Uterus (tissue), 4 donors: ENCODE measurements around the gene STXBP5. TPM values are rescaled to one million over a fixed set of nuclear protein-coding genes. Genes with fewer than 3 reads are reported as not detected.

Source experiments
- DNase-seq, 2 donors: peaks; one replicate each; pipeline ENCODE4 v3.0.0-alpha.2; 2019 to 2020
- H3K27ac ChIP-seq, 2 donors: fragments of 200-600 bp; sonication (generic); 1 replicate in 1 of 2; 2 replicates in 1 of 2; pipeline ENCODE4 v1.5.1; 2016 to 2018
- H3K27me3 ChIP-seq, 2 donors: fragments of 200-600 bp; sonication (generic); one replicate each; pipeline ENCODE4 v1.5.1; 2018 to 2019; ENCODE audit warnings: control low read depth in 1 of 2
- H3K36me3 ChIP-seq, 2 donors: fragments of 200-600 bp; sonication (generic); one replicate each; pipeline ENCODE4 v1.5.1; 2019; ENCODE audit warnings: control low read depth in 1 of 2
- H3K4me1 ChIP-seq, 2 donors: fragments of 200-600 bp; sonication (generic); one replicate each; pipeline ENCODE4 v1.5.1; 2018 to 2019; ENCODE audit warnings: control low read depth in 1 of 2
- H3K4me3 ChIP-seq, 2 donors: fragments of 200-600 bp; sonication (generic); 1 replicate in 1 of 2; 2 replicates in 1 of 2; pipeline ENCODE4 v1.5.1; 2018 to 2019; ENCODE audit warnings: mild to moderate bottlenecking in 1 of 2
- H3K9me3 ChIP-seq, 2 donors: fragments of 200-600 bp; sonication (generic); one replicate each; pipeline ENCODE4 v1.5.1; 2019; ENCODE audit warnings: control low read depth in 1 of 2
- POLR2A ChIP-seq, 2 donors: fragments of 450-650 bp; IDR thresholded peaks; one replicate each; pipeline ENCODE4 v1.6.1; 2016; ENCODE audit warnings: antibody characterized with exemption in 2 of 2, mild to moderate bottlenecking in 1 of 2, moderate library complexity in 1 of 2
- intact Hi-C: fragments of 100-400 bp; cut with DNase I; formaldehyde crosslinking; loops from one replicate; pipeline ENCODE4 v1.15.1; 2023; ENCODE audit warnings: low total_unique reads
- total RNA-seq, 4 donors: library from RNA; depleted of rRNA in 3 of 4; stranded (reverse); fragments of >200 nt in 3 of 4; gene quantifications; one replicate each; pipeline versions ENCODE4 v1.1.0 to v1.2.4, GENCODE V29; 2014 to 2023
- TF ChIP-seq, protein P1 (sequence below), 4 experiments: fragments of 200-600 bp in 2 of 4; fragments of 450-650 bp in 2 of 4; sonication (generic) in 2 of 4; IDR thresholded peaks; one replicate each; pipeline ENCODE4 v1.5.1; 2016 to 2019; ENCODE audit warnings: antibody characterized with exemption in 4 of 4, mild to moderate bottlenecking in 2 of 4, moderate library complexity in 1 of 4
- donor health status: DM: yes; HTN: yes; CAD: no.

The STXBP5 gene
- total RNA-seq, 4 donors from 2014 or later = 28.9 to 80.2 (median 36.9) TPM

DNA sequence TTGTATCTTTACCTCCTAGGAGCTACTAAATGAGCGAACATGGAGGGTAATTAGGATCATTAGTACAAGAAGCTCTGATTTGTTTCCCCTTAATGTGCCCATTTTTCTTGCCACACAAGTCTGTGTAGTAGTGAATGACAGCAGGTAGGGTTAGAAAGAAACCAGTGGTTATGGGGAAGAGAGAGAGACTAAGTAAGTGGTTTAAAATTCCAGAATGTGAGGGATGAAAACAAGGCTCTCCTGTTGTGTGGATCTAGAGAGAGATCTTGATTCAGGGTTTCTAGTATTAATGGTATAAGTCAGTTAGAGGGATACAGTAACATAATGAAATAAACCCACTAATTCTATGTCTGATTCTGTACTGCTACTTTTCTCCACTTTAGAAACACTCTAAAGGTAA, 22.7 kb downstream of the STXBP5 start:
- Histone ChIP-seq H3K4me1 (no peaks in the 10 kb centered on the region), H3K9me3 (no peaks in the 10 kb centered on the region), H3K27me3 (no peaks in the 10 kb centered on the region), H3K27ac (no peak overlapping the region), H3K36me3 (no peaks in the 10 kb centered on the region), H3K4me3 (no peak overlapping the region)
- intact Hi-C loops = no loop called here
- no peak for DNase-seq
- no peak for TF ChIP-seq POLR2A (IDR thresholded peaks at IDR 0.05)
- TF ChIP-seq, protein P1, sequence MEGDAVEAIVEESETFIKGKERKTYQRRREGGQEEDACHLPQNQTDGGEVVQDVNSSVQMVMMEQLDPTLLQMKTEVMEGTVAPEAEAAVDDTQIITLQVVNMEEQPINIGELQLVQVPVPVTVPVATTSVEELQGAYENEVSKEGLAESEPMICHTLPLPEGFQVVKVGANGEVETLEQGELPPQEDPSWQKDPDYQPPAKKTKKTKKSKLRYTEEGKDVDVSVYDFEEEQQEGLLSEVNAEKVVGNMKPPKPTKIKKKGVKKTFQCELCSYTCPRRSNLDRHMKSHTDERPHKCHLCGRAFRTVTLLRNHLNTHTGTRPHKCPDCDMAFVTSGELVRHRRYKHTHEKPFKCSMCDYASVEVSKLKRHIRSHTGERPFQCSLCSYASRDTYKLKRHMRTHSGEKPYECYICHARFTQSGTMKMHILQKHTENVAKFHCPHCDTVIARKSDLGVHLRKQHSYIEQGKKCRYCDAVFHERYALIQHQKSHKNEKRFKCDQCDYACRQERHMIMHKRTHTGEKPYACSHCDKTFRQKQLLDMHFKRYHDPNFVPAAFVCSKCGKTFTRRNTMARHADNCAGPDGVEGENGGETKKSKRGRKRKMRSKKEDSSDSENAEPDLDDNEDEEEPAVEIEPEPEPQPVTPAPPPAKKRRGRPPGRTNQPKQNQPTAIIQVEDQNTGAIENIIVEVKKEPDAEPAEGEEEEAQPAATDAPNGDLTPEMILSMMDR (IDR thresholded peaks at IDR 0.05) = no peak

DNA sequence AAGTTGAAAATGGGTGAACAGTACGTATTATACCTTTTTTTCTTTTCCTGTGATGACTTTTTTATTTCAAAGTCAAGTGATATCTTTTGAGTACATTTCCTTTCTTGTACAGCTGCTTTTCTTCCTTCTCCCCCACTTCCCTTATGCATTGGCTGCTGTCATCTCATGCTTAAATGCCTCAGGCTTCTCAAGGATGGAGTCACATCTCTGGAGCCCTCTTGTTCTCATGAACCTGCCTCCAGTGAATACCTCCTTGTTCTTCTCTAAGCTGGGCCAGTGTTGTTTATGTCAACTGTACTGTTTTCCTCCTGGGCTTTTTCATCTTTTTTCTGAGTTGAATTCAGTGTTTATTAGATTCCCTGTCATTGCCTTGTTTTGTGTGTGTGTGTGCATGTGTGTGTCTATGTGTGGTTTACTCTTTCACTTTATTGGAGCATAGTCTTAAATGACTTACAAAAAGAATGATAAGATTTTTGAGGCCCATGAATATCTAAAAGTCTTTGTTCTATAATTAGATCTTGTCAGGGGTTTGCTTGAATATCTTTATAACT, 23.6 kb downstream of the STXBP5 start:
- Histone ChIP-seq H3K36me3 (no peaks in the 10 kb centered on the region), H3K9me3 (no peaks in the 10 kb centered on the region), H3K4me3 (no peak overlapping the region), H3K4me1 (no peaks in the 10 kb centered on the region), H3K27me3 (no peaks in the 10 kb centered on the region), H3K27ac (no peak overlapping the region)
- DNase-seq = no peak
- intact Hi-C loops = no loop called here
- TF ChIP-seq, protein P1 (IDR thresholded peaks at IDR 0.05) = no peak

DNA sequence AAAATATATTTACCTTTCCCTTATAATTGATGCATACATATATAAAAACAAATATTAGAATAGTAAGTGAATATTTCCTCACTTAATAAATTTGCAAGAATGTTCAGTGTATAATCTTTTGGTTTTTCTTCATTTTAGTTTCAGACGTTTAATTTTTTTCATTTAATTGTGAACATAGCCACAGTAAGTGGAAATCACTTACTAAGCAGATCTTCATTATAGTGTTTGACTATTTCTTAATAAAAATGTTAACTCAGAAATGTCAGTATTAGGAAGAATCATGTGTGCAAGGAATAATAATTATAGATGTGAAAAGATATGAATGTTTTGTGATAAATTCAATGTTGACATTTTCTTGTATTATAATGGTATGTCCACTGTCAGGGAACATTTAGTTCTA, 27.4 kb downstream of the STXBP5 start:
- H3K27me3 ChIP-seq = no peaks in the 10 kb centered on the region

DNA sequence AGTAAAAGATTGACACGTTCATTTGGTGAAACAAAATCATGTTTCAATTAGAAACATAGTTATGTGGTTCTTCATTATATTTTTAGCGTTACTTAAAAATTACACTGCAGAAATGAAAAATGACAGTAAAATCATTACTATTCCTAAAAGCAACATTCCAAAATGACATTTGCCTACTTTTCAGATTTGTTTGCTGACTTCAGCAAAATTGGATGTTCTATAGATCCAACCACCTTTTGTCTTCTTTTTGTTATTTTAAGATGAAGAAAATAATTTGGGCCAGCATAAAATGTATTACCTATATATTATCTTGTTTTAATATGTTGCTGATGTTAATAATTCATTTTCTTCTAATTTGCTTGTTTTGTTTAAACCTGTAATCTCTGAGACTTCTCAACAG, 30.5 kb downstream of the STXBP5 start:
- Histone ChIP-seq H3K27me3 (no peaks in the 10 kb centered on the region), H3K36me3 (no peaks in the 10 kb centered on the region), H3K27ac (no peak overlapping the region), H3K4me3 (no peak overlapping the region), H3K9me3 (no peaks in the 10 kb centered on the region), H3K4me1 (no peaks in the 10 kb centered on the region)
- intact Hi-C loops = no loop called here
- TF ChIP-seq, protein P1 (IDR thresholded peaks at IDR 0.05) = no peak
- no peak for DNase-seq

More for the DNA sequence above, 27.4 kb downstream of the STXBP5 start:
- DNase-seq = no peak
- no peaks in the 10 kb centered on the region for H3K9me3 ChIP-seq
- H3K36me3 ChIP-seq = no peaks in the 10 kb centered on the region
- H3K4me1 ChIP-seq = no peaks in the 10 kb centered on the region
- H3K27ac ChIP-seq = no peak overlapping the region
- no peak overlapping the region for H3K4me3 ChIP-seq
- intact Hi-C loops = no loop called here
- TF ChIP-seq, protein P1 (IDR thresholded peaks at IDR 0.05) = no peak
- TF ChIP-seq POLR2A (IDR thresholded peaks at IDR 0.05) = no peak

DNA sequence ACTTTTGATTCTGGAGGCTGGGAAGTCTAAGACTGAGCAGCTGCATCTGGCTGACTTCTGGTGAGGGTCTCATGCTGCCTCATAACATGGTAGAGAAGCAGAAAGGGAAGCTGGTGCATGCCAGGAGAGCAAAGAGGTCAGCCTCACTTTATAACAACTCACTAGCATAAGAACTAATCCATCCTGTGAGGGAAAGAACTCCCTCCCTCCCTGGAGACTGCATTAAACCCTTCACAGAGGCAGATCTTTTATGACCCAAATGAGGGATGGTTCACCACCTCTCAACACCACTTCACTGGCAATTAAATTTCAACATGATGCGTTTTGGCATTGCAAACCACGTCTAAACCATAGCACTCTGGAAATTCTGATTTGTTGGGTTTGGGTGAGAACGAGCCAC, 33.9 kb downstream of the STXBP5 start:
- H3K4me1 ChIP-seq = no peaks in the 10 kb centered on the region
- H3K4me3 ChIP-seq = no peak overlapping the region
- no peaks in the 10 kb centered on the region for H3K27me3 ChIP-seq
- no peaks in the 10 kb centered on the region for H3K9me3 ChIP-seq
- no peaks in the 10 kb centered on the region for H3K36me3 ChIP-seq
- TF ChIP-seq POLR2A (IDR thresholded peaks at IDR 0.05) = no peak
- TF ChIP-seq, protein P1 (IDR thresholded peaks at IDR 0.05) = no peak
- DNase-seq = no peak
- intact Hi-C loops = no loop called here
- no peak overlapping the region for H3K27ac ChIP-seq
